ENCODE data around the gene ASS1.

- TF ChIP-seq POLR2AphosphoS5 (IDR thresholded peaks at IDR 0.05): no peak
- no peak for TF ChIP-seq CTCF (IDR thresholded peaks at IDR 0.05)
These were observed 48.2 kb upstream of the ASS1 start for GRCh38 chr9:130396581-130396980.

All from transverse colon (tissue), 4 donors.